Stomach (tissue), 9 donors: ENCODE results near the gene MYOD1. TPM values are rescaled to one million over a fixed set of nuclear protein-coding genes. Genes with fewer than 3 reads are reported as not detected.

Experiments used
- DNase-seq, 2 donors: peaks; one replicate each; pipeline versions ENCODE4 v3.0.0 to v3.0.0-alpha.2; 2013 to 2019
- H3K27ac ChIP-seq, 5 donors: fragments of 200-600 bp in 4 of 5; sonication (generic) in 4 of 5; one replicate each; pipeline ENCODE4 v1.5.1; 2013 to 2019; ENCODE audit warnings: mild to moderate bottlenecking in 1 of 5, moderate library complexity in 1 of 5
- H3K27me3 ChIP-seq, 3 donors: fragments of 200-600 bp; sonication (generic); one replicate each; pipeline ENCODE4 v1.5.1; 2017 to 2019; ENCODE audit warnings: mixed run types in 1 of 3
- H3K36me3 ChIP-seq, 4 donors: fragments of 200-600 bp; sonication (generic); 1 replicate in 3 of 4; 2 replicates in 1 of 4; pipeline ENCODE4 v1.5.1; 2016 to 2019
- H3K4me1 ChIP-seq, 4 donors: fragments of 200-600 bp; sonication (generic); one replicate each; pipeline ENCODE4 v1.5.1; 2016 to 2019
- H3K4me3 ChIP-seq, 4 donors: fragments of 200-600 bp; sonication (generic) in 3 of 4; one replicate each; pipeline ENCODE4 v1.5.1; 2016 to 2019; ENCODE audit warnings: mild to moderate bottlenecking in 1 of 4
- H3K9me3 ChIP-seq, 4 donors: fragments of 200-600 bp; sonication (generic); one replicate each; pipeline ENCODE4 v1.5.1; 2016 to 2019
- CTCF ChIP-seq, 7 experiments: fragments of 450-650 bp in 4 of 7; fragments of 200-600 bp in 3 of 7; sonication (generic) in 3 of 7; IDR thresholded peaks; one replicate each; pipeline ENCODE4 v1.5.1; 2016 to 2019; ENCODE audit warnings: antibody characterized with exemption in 7 of 7, control low read depth in 2 of 7, mild to moderate bottlenecking in 1 of 7
- EP300 ChIP-seq: sonication (generic); formaldehyde crosslinking; IDR thresholded peaks from one replicate; pipeline ENCODE4 v1.6.1; 2017; ENCODE audit warnings: antibody characterized with exemption
- POLR2A ChIP-seq, 4 donors: fragments of 450-650 bp; IDR thresholded peaks; one replicate each; pipeline ENCODE4 v1.6.1; 2016; ENCODE audit warnings: antibody characterized with exemption in 4 of 4, control low read depth in 2 of 4, mild to moderate bottlenecking in 1 of 4, moderate library complexity in 1 of 4
- POLR2AphosphoS5 ChIP-seq, 3 donors: sonication (generic); formaldehyde crosslinking; IDR thresholded peaks; one replicate each; pipeline ENCODE4 v1.6.1; 2016; ENCODE audit warnings: antibody characterized with exemption in 3 of 3
- WGBS, 5 donors: extraction: QIAGEN DNeasy Blood & Tissue Kit in 3 of 5; methylation state at CpG; one replicate each; pipeline versions ENCODE4 v1.1.5 to v1.1.7; 2013 to 2018; 5-methylcytosine and 5-hydroxymethylcytosine counted together
- intact Hi-C: fragments of 100-400 bp; cut with DNase I; formaldehyde crosslinking; loops from one replicate; pipeline ENCODE4 v1.15.1; 2023; ENCODE audit warnings: low total_unique reads
- polyA plus RNA-seq, 3 donors: library from polyadenylated mRNA; stranded (reverse); fragments of 200-250 nt; gene quantifications; one replicate each; pipeline ENCODE4 v1.2.3, GENCODE V29; 2013
- total RNA-seq, 5 donors: library from RNA; depleted of rRNA; stranded (reverse); fragments of >200 nt; gene quantifications; one replicate each; pipeline versions ENCODE4 v1.1.0 to v1.2.3, GENCODE V29; 2014 to 2016
- donor health status: healthy with polysubstance abuse.
- donor health status: Bipolar disorder and iron deficiency.
- donor health status: healthy.

Gene MYOD1
- total and polyA plus RNA-seq, 8 donors: not detected

- intact Hi-C loops: no loop called here
- no peak for TF ChIP-seq POLR2A (IDR thresholded peaks at IDR 0.05)
- no peak for TF ChIP-seq EP300
- no peak for TF ChIP-seq POLR2AphosphoS5 (IDR thresholded peaks at IDR 0.05)
- TF ChIP-seq CTCF (IDR thresholded peaks at IDR 0.05): no peak
- no peak overlapping the region for H3K27ac ChIP-seq
- peaks cover 28 to 98% (median 76%) of the 10 kb centered on the region in 3 donors for H3K27me3 ChIP-seq
- no peaks in the 10 kb centered on the region for H3K36me3 ChIP-seq
- H3K4me3 ChIP-seq: no peak overlapping the region
- 4 to 6% (median 5%) methylated on average over 18 to 24 of the region's 24 CpGs for WGBS, 5 donors
- no peaks in the 10 kb centered on the region for H3K9me3 ChIP-seq
- no peak for DNase-seq
- peaks cover 15 to 38% (median 30%) of the 10 kb centered on the region in 4 donors for H3K4me1 ChIP-seq
Observed at GRCh38 chr11:17720796-17721171, 1.4 kb downstream of the MYOD1 start.

GRCh38 chr11:17721242-17721999 is 2.0 kb downstream of the MYOD1 start:
- intact Hi-C loops: no loop called here
- WGBS, 5 donors: 8 to 13% (median 10%) methylated on average over 38 to 56 of the region's 56 CpGs
- no peak for TF ChIP-seq POLR2AphosphoS5 (IDR thresholded peaks at IDR 0.05)
- peaks cover 28 to 91% (median 76%) of the 10 kb centered on the region in 3 donors for H3K27me3 ChIP-seq
- H3K4me3 ChIP-seq: no peak overlapping the region
- no peaks in the 10 kb centered on the region for H3K36me3 ChIP-seq
- no peak for DNase-seq
- no peak overlapping the region for H3K27ac ChIP-seq
- H3K4me1 ChIP-seq: peaks cover 15 to 38% (median 30%) of the 10 kb centered on the region in 4 donors
- no peaks in the 10 kb centered on the region for H3K9me3 ChIP-seq

GRCh38 chr11:17722000-17722643 is 2.8 kb downstream of the MYOD1 start:
- DNase-seq: peak in 1 of 2 donors; percentile 29
- peaks cover 15 to 38% (median 30%) of the 10 kb centered on the region in 4 donors for H3K4me1 ChIP-seq
- WGBS, 5 donors: 12 to 17% (median 13%) methylated on average over 25 of the region's 25 CpGs
- no peaks in the 10 kb centered on the region for H3K36me3 ChIP-seq
- H3K9me3 ChIP-seq: no peaks in the 10 kb centered on the region
- H3K27ac ChIP-seq: no peak overlapping the region
- H3K27me3 ChIP-seq: peaks cover 28 to 84% (median 76%) of the 10 kb centered on the region in 3 donors
- TF ChIP-seq POLR2AphosphoS5 (IDR thresholded peaks at IDR 0.05) (no peak), CTCF (IDR thresholded peaks at IDR 0.05) (no peak), EP300 (no peak), POLR2A (IDR thresholded peaks at IDR 0.05) (no peak)
- H3K4me3 ChIP-seq: no peak overlapping the region
- intact Hi-C loops: no loop called here

GRCh38 chr11:17724020-17724908 is 4.9 kb downstream of the MYOD1 start:
- Histone ChIP-seq H3K27ac (no peak overlapping the region), H3K36me3 (no peaks in the 10 kb centered on the region), H3K4me3 (no peak overlapping the region), H3K27me3 (peaks cover 22 to 69% (median 56%) of the 10 kb centered on the region in 3 donors), H3K9me3 (no peaks in the 10 kb centered on the region), H3K4me1 (peaks cover 15 to 30% (median 25%) of the 10 kb centered on the region in 4 donors)
- WGBS, 5 donors: 62 to 78% (median 69%) methylated on average over 10 of the region's 10 CpGs
- no peak for DNase-seq
- intact Hi-C loops: no loop called here
- TF ChIP-seq POLR2AphosphoS5 (IDR thresholded peaks at IDR 0.05) (no peak), POLR2A (IDR thresholded peaks at IDR 0.05) (no peak), EP300 (no peak), CTCF (IDR thresholded peaks at IDR 0.05) (no peak)
